Fibroblast of lung (primary cell): ENCODE measurements around the gene TTYH2.

Experiments used
- EZH2 ChIP-seq: IDR thresholded peaks from 2 replicates; pipeline ENCODE4 v1.5.1; 2012; ENCODE audit warnings: low read length, control low read depth, mild to moderate bottlenecking; ENCODE audit errors: missing control alignments
- TF ChIP-seq, protein P1 (sequence below), 2 donors: IDR thresholded peaks in 1 of 2; conservative IDR thresholded peaks in 1 of 2; 1 replicate in 1 of 2; 2 replicates in 1 of 2; pipeline ENCODE4 v1.5.1; 2011 to 2012; ENCODE audit warnings: low read length in 2 of 2, control low read depth in 1 of 2, inconsistent platforms in 1 of 2, low read depth in 1 of 2, mild to moderate bottlenecking in 1 of 2

DNA sequence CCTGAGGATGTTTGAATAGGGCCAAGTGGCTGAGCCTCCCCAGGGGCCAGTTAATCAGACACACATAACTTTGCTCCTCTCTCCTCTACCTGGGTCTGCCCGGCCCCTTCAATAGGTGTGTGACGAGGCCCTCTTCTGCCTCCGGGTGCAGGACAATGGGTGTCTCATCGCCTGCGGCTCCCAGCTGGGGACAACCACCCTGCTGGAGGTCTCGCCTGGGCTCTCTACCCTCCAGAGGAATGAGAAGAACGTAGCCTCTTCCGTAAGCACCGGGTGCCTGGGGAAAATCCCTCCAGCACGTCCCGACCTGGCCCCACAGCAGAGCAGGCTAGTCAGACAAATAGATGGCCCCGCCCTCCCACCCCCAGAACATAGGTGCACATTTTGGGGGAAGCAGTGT is 96.5 kb downstream of the TTYH2 start:
- TF ChIP-seq, protein P1, sequence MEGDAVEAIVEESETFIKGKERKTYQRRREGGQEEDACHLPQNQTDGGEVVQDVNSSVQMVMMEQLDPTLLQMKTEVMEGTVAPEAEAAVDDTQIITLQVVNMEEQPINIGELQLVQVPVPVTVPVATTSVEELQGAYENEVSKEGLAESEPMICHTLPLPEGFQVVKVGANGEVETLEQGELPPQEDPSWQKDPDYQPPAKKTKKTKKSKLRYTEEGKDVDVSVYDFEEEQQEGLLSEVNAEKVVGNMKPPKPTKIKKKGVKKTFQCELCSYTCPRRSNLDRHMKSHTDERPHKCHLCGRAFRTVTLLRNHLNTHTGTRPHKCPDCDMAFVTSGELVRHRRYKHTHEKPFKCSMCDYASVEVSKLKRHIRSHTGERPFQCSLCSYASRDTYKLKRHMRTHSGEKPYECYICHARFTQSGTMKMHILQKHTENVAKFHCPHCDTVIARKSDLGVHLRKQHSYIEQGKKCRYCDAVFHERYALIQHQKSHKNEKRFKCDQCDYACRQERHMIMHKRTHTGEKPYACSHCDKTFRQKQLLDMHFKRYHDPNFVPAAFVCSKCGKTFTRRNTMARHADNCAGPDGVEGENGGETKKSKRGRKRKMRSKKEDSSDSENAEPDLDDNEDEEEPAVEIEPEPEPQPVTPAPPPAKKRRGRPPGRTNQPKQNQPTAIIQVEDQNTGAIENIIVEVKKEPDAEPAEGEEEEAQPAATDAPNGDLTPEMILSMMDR (conservative IDR thresholded peaks at IDR 0.05 in 1 of 2, IDR thresholded peaks at IDR 0.05 in 1 of 2; ENCODE audit: low read depth in 1 of 2, low read length in 2 of 2) = no peak
- TF ChIP-seq EZH2 = no peak
